H9 (cell line): ENCODE measurements around the gene B3GNT2. TPM values are rescaled to one million over a fixed set of nuclear protein-coding genes. Genes with fewer than 3 reads are reported as not detected.

Experiments
- DNase-seq: peaks from one replicate; pipeline ENCODE4 v3.0.0-alpha.2; 2017
- H2AFZ ChIP-seq: one replicate; pipeline ENCODE4 v1.6.1; 2013; ENCODE audit warnings: mild to moderate bottlenecking, low read length, control low read depth, moderate library complexity
- H2AK5ac ChIP-seq: 2 replicates; pipeline ENCODE4 v1.6.1; 2013; ENCODE audit warnings: low read length, control low read depth, mixed read lengths; ENCODE audit not compliant: insufficient read length
- H2BK120ac ChIP-seq: one replicate; pipeline ENCODE4 v1.6.1; 2013; ENCODE audit warnings: low read depth, mild to moderate bottlenecking, low read length, control low read depth, inconsistent platforms; ENCODE audit not compliant: poor library complexity, severe bottlenecking
- H2BK12ac ChIP-seq: 2 replicates; pipeline ENCODE4 v1.6.1; 2013; ENCODE audit warnings: low read length, control low read depth, mixed read lengths, low read depth; ENCODE audit not compliant: insufficient read length
- H2BK15ac ChIP-seq: 2 replicates; pipeline ENCODE4 v1.6.1; 2013; ENCODE audit warnings: low read depth, low read length, control low read depth
- H2BK20ac ChIP-seq: one replicate; pipeline ENCODE4 v1.6.1; 2013; ENCODE audit warnings: low read depth, mild to moderate bottlenecking, low read length, control low read depth, inconsistent platforms; ENCODE audit not compliant: poor library complexity, severe bottlenecking
- H2BK5ac ChIP-seq: 2 replicates; pipeline ENCODE4 v1.6.1; 2013; ENCODE audit warnings: low read length, control low read depth, mixed read lengths; ENCODE audit not compliant: insufficient read length
- H3K14ac ChIP-seq: 2 replicates; pipeline ENCODE4 v1.6.1; 2013; ENCODE audit warnings: low read length, control low read depth; ENCODE audit not compliant: insufficient read depth
- H3K18ac ChIP-seq: 2 replicates; pipeline ENCODE4 v1.6.1; 2013; ENCODE audit warnings: low read depth, mild to moderate bottlenecking, mixed read lengths, low read length, control low read depth; ENCODE audit not compliant: insufficient read length
- H3K23ac ChIP-seq: 2 replicates; pipeline ENCODE4 v1.6.1; 2013; ENCODE audit warnings: low read length, control low read depth, mixed read lengths, low read depth; ENCODE audit not compliant: insufficient read length
- H3K23me2 ChIP-seq: 2 replicates; pipeline ENCODE4 v1.6.1; 2013; ENCODE audit warnings: low read depth, mild to moderate bottlenecking, mixed read lengths, low read length, control low read depth; ENCODE audit not compliant: insufficient read length, poor library complexity, severe bottlenecking
- H3K27ac ChIP-seq: 2 replicates; pipeline ENCODE4 v1.5.1; 2013; ENCODE audit warnings: low read length, control low read depth, mixed read lengths, low read depth; ENCODE audit not compliant: insufficient read length
- H3K27me3 ChIP-seq: 2 replicates; pipeline ENCODE4 v1.6.1; 2013; ENCODE audit warnings: low read length, control low read depth, inconsistent platforms; ENCODE audit not compliant: insufficient read depth
- H3K4ac ChIP-seq: 2 replicates; pipeline ENCODE4 v1.6.1; 2013; ENCODE audit warnings: low read depth, mild to moderate bottlenecking, control low read depth, inconsistent platforms, low read length, moderate library complexity
- H3K4me1 ChIP-seq: 2 replicates; pipeline ENCODE4 v1.6.1; 2013; ENCODE audit warnings: low read length, control low read depth, inconsistent platforms; ENCODE audit not compliant: insufficient read depth
- H3K4me2 ChIP-seq: 2 replicates; pipeline ENCODE4 v1.6.1; 2013; ENCODE audit warnings: low read length, control low read depth, mixed read lengths; ENCODE audit not compliant: insufficient read length, insufficient read depth
- H3K56ac ChIP-seq: 2 replicates; pipeline ENCODE4 v1.6.1; 2013; ENCODE audit warnings: low read depth, mild to moderate bottlenecking, mixed read lengths, low read length, control low read depth; ENCODE audit not compliant: insufficient read length
- H3K79me1 ChIP-seq: 2 replicates; pipeline ENCODE4 v1.6.1; 2013; ENCODE audit warnings: low read depth, mild to moderate bottlenecking, moderate library complexity, low read length, control low read depth, inconsistent platforms; ENCODE audit not compliant: insufficient read depth, poor library complexity, severe bottlenecking
- H3K79me2 ChIP-seq: 2 replicates; pipeline ENCODE4 v1.6.1; 2013; ENCODE audit warnings: low read length, control low read depth, inconsistent platforms; ENCODE audit not compliant: insufficient read depth
- H3K9ac ChIP-seq: 2 replicates; pipeline ENCODE4 v1.6.1; 2013; ENCODE audit warnings: low read length, control low read depth, mixed read lengths; ENCODE audit not compliant: insufficient read length; ENCODE audit errors: extremely low read depth
- H3K9me3 ChIP-seq: one replicate; pipeline ENCODE4 v1.6.1; 2013; ENCODE audit warnings: low read depth, low read length, inconsistent platforms; ENCODE audit not compliant: control insufficient read depth
- H3T11ph ChIP-seq: one replicate; pipeline ENCODE4 v1.6.1; 2013; ENCODE audit warnings: mild to moderate bottlenecking, low read length, control low read depth, inconsistent platforms
- H4K20me1 ChIP-seq: one replicate; pipeline ENCODE4 v1.6.1; 2013; ENCODE audit not compliant: control insufficient read depth, insufficient read length, insufficient read depth
- H4K5ac ChIP-seq: 2 replicates; pipeline ENCODE4 v1.6.1; 2013; ENCODE audit warnings: low read depth, mild to moderate bottlenecking, mixed read lengths, low read length, control low read depth; ENCODE audit not compliant: insufficient read length
- H4K8ac ChIP-seq: replicated peaks from 2 replicates; pipeline ENCODE4 v1.6.1; 2013; ENCODE audit warnings: low read length, control low read depth, mixed read lengths, low read depth; ENCODE audit not compliant: insufficient read length
- H4K91ac ChIP-seq: 2 replicates; pipeline ENCODE4 v1.6.1; 2013; ENCODE audit warnings: low read depth, mild to moderate bottlenecking, moderate library complexity, mixed read lengths, low read length, control low read depth; ENCODE audit not compliant: insufficient read length
- H3K27ac Mint-ChIP-seq, 3 experiments: 2 replicates in 2 of 3; 3 replicates in 1 of 3; pipeline ENCODE4 v1.8.0; 2020 to 2021; ENCODE audit warnings: mixed read lengths in 3 of 3, mild to moderate bottlenecking in 1 of 3, moderate library complexity in 1 of 3
- H3K27me3 Mint-ChIP-seq: 2 replicates; pipeline ENCODE4 v1.8.0; 2021; ENCODE audit warnings: low read depth, mild to moderate bottlenecking, moderate library complexity, mixed read lengths
- H3K36me3 Mint-ChIP-seq, 3 experiments: 2 replicates in 2 of 3; 3 replicates in 1 of 3; pipeline ENCODE4 v1.8.0; 2020 to 2021; ENCODE audit warnings: low read depth in 3 of 3, mixed read lengths in 3 of 3; ENCODE audit not compliant: insufficient read depth in 1 of 3
- H3K4me1 Mint-ChIP-seq, 2 experiments: 2 replicates each; pipeline ENCODE4 v1.8.0; 2020; ENCODE audit warnings: mixed read lengths in 2 of 2
- H3K4me3 Mint-ChIP-seq, 2 experiments: 2 replicates in 1 of 2; 3 replicates in 1 of 2; pipeline ENCODE4 v1.8.0; 2020 to 2021; ENCODE audit warnings: mild to moderate bottlenecking in 2 of 2, mixed read lengths in 2 of 2, moderate library complexity in 1 of 2
- H3K9me3 Mint-ChIP-seq, 2 experiments: 2 replicates in 1 of 2; 3 replicates in 1 of 2; pipeline ENCODE4 v1.8.0; 2020; ENCODE audit warnings: mild to moderate bottlenecking in 2 of 2, mixed read lengths in 2 of 2, moderate library complexity in 1 of 2
- CTCF ChIP-seq: fragments of 200-600 bp; sonication (generic); conservative IDR thresholded peaks from 3 replicates; pipeline ENCODE4 v1.8.0; 2021; ENCODE audit warnings: antibody characterized with exemption, mild to moderate bottlenecking
- WGBS: extraction: QIAGEN DNeasy Blood & Tissue Kit; methylation state at CpG from one replicate; pipeline ENCODE4 v1.1.7; 2013; ENCODE audit warnings: missing lambda C conversion rate, low lambda C conversion rate, mixed read lengths; ENCODE audit not compliant: insufficient read length; ENCODE audit errors: extremely low coverage; 5-methylcytosine and 5-hydroxymethylcytosine counted together
- total RNA-seq: library from RNA; stranded (reverse); gene quantifications from 2 replicates; pipeline ENCODE4 v1.2.1, GENCODE V29; 2021

B3GNT2 gene
- total RNA-seq, 1 experiment from 2014 or later = 55.3 TPM

- H2AK5ac ChIP-seq = no peak overlapping the region
- no peak overlapping the region for H2BK120ac ChIP-seq
- H3K4ac ChIP-seq = no peak overlapping the region
- H3K4me3 Mint-ChIP-seq = no peak overlapping the region
- H4K91ac ChIP-seq = no peak overlapping the region
- no peaks in the 10 kb centered on the region for H3K27me3 ChIP-seq
- H2BK15ac ChIP-seq = no peak overlapping the region
- no peak overlapping the region for H3K9ac ChIP-seq
- H3K23ac ChIP-seq = no peak overlapping the region
- H3K4me1 ChIP-seq = peaks cover 10% of the 10 kb centered on the region; the same call in 1 of the 2 replicates
- H4K8ac ChIP-seq = no peak overlapping the region
- H3K4me1 Mint-ChIP-seq = peaks cover 34 to 40% of the 10 kb centered on the region in 2 experiments
- no peak overlapping the region for H3K56ac ChIP-seq
- H3K79me2 ChIP-seq = no peaks in the 10 kb centered on the region
- no peak overlapping the region for H3K14ac ChIP-seq
- H3K27me3 Mint-ChIP-seq = no peaks in the 10 kb centered on the region
- no peak overlapping the region for H4K5ac ChIP-seq
- H3T11ph ChIP-seq = no peak overlapping the region
- H2BK20ac ChIP-seq = no peak overlapping the region
- H3K27ac ChIP-seq = no peak overlapping the region
- no peak overlapping the region for H3K4me2 ChIP-seq
- H3K18ac ChIP-seq = no peak overlapping the region
- no peak overlapping the region for H2BK12ac ChIP-seq
- no peak for DNase-seq
- H3K9me3 Mint-ChIP-seq = peaks cover 5 to 6% of the 10 kb centered on the region in 2 experiments
- no peak overlapping the region for H2BK5ac ChIP-seq
- H4K20me1 ChIP-seq = no peaks in the 10 kb centered on the region
- no peak overlapping the region for H2AFZ ChIP-seq
- no CpG with 5 or more reads among the region's 4 CpGs for WGBS
- H3K79me1 ChIP-seq = no peaks in the 10 kb centered on the region
- H3K9me3 ChIP-seq = no peaks in the 10 kb centered on the region
- H3K23me2 ChIP-seq = no peaks in the 10 kb centered on the region
- no peak for TF ChIP-seq CTCF
- H3K27ac Mint-ChIP-seq = no peak overlapping the region
- peaks cover 2 to 10% (median 2%) of the 10 kb centered on the region in 3 experiments; a peak in 6 of 7 replicates for H3K36me3 Mint-ChIP-seq
These were observed 69.2 kb downstream of the B3GNT2 start for GRCh38 chr2:62265106-62265505.
